ENCODE results near the gene KCNB1.
"Not testable (repeated sequence)": the region's sequence is repeated elsewhere in the genome, so short reads cannot be mapped to it uniquely, and the experiment has no call there.

KCNB1 gene

GRCh38 chr20:49314052-49314451 is 168.4 kb downstream of the KCNB1 start:
- not testable (repeated sequence) for DNase-seq
